ENCODE results near the gene MICAL2. TPM values are rescaled to one million over a fixed set of nuclear protein-coding genes. Genes with fewer than 3 reads are reported as not detected.

MICAL2 gene
- total RNA-seq, 1 donor from 2014 or later = 4.4 TPM

DNA sequence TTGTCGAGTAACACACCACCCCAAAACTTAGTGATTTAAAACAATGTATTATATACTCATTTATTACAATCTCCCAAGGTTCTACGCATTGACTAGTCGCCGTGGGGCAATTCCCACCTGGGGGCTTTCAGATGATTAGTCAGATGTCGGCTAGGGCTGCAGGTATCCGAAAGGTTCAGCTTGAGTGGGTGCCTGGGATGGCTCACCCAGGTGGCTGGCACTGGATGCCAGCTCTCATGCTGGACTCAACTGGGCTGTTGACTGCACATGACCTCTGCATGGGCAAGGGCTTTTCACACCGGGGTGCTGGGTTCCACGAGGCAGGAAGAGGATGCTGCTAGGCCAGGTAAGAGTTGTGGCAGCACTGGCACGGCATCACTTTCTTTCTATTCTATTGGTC lies 21.9 kb upstream of the MICAL2 start:
- DNase-seq = no peak
- peaks cover 7% of the 10 kb centered on the region for H3K4me1 Mint-ChIP-seq (ENCODE audit: low read depth, unreplicated experiment)
- TF ChIP-seq, protein P1, sequence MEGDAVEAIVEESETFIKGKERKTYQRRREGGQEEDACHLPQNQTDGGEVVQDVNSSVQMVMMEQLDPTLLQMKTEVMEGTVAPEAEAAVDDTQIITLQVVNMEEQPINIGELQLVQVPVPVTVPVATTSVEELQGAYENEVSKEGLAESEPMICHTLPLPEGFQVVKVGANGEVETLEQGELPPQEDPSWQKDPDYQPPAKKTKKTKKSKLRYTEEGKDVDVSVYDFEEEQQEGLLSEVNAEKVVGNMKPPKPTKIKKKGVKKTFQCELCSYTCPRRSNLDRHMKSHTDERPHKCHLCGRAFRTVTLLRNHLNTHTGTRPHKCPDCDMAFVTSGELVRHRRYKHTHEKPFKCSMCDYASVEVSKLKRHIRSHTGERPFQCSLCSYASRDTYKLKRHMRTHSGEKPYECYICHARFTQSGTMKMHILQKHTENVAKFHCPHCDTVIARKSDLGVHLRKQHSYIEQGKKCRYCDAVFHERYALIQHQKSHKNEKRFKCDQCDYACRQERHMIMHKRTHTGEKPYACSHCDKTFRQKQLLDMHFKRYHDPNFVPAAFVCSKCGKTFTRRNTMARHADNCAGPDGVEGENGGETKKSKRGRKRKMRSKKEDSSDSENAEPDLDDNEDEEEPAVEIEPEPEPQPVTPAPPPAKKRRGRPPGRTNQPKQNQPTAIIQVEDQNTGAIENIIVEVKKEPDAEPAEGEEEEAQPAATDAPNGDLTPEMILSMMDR (IDR thresholded peaks at IDR 0.05; ENCODE audit: partially characterized antibody, unreplicated experiment) = no peak
- no peaks in the 10 kb centered on the region for H3K36me3 Mint-ChIP-seq (ENCODE audit: unreplicated experiment)
- no peak overlapping the region for H3K27ac Mint-ChIP-seq (ENCODE audit: unreplicated experiment)
- no peaks in the 10 kb centered on the region for H3K27me3 Mint-ChIP-seq (ENCODE audit: unreplicated experiment)
- peaks cover 2% of the 10 kb centered on the region for H3K9me3 Mint-ChIP-seq (ENCODE audit: unreplicated experiment)
- no peak overlapping the region for H3K4me3 Mint-ChIP-seq (ENCODE audit: unreplicated experiment)

DNA sequence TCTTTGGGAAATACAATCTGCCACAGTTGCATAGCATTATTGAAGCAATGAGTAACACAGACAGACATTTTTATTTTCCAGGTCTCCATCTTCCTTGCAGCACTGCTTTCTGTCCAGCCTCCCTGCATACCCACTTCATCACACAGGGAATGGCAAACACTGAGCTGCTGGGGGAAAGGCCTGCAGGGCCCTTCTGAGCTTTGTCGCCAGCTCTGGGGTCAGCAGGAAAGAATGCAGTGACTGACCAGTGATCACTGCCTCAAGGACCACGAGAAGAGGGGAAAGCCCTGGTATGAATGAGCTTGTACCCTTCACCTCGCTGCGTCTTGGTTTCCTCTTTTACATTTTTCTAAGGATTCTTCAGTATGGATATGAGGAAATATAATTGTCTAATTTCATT lies 21.3 kb upstream of the MICAL2 start:
- Mint-ChIP-seq H3K4me3 (ENCODE audit: unreplicated experiment) (no peak overlapping the region), H3K27me3 (ENCODE audit: unreplicated experiment) (no peaks in the 10 kb centered on the region), H3K36me3 (ENCODE audit: unreplicated experiment) (no peaks in the 10 kb centered on the region), H3K9me3 (ENCODE audit: unreplicated experiment) (peaks cover 2% of the 10 kb centered on the region), H3K4me1 (ENCODE audit: low read depth, unreplicated experiment) (peaks cover 7% of the 10 kb centered on the region), H3K27ac (ENCODE audit: unreplicated experiment) (no peak overlapping the region)
- DNase-seq = no peak
- TF ChIP-seq, protein P1 (IDR thresholded peaks at IDR 0.05; ENCODE audit: partially characterized antibody, unreplicated experiment) = no peak

DNA sequence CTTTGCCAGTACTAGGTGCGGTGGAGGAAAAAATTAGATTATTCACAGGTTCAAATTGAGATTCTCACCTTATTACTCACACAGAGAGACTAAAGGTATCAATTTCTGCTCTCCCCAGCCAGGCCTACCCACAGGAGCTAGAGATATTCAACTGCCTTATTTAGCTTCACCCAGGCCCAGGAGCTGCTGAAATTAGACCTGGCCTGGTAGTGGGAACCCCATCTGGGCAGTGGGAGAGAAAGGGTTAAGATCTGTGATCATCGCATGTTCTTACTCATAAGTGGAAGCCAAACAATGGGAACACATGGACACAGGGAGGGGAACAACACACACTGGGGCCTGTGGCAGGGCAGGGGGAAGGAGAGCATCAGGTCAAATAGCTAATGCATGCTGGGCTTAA lies 20.9 kb upstream of the MICAL2 start:
- Mint-ChIP-seq H3K4me3 (ENCODE audit: unreplicated experiment) (no peak overlapping the region), H3K9me3 (ENCODE audit: unreplicated experiment) (peaks cover 1% of the 10 kb centered on the region), H3K36me3 (ENCODE audit: unreplicated experiment) (no peaks in the 10 kb centered on the region), H3K27me3 (ENCODE audit: unreplicated experiment) (no peaks in the 10 kb centered on the region), H3K27ac (ENCODE audit: unreplicated experiment) (no peak overlapping the region), H3K4me1 (ENCODE audit: low read depth, unreplicated experiment) (peaks cover 7% of the 10 kb centered on the region)
- TF ChIP-seq, protein P1 (IDR thresholded peaks at IDR 0.05; ENCODE audit: partially characterized antibody, unreplicated experiment) = no peak
- DNase-seq = no peak

DNA sequence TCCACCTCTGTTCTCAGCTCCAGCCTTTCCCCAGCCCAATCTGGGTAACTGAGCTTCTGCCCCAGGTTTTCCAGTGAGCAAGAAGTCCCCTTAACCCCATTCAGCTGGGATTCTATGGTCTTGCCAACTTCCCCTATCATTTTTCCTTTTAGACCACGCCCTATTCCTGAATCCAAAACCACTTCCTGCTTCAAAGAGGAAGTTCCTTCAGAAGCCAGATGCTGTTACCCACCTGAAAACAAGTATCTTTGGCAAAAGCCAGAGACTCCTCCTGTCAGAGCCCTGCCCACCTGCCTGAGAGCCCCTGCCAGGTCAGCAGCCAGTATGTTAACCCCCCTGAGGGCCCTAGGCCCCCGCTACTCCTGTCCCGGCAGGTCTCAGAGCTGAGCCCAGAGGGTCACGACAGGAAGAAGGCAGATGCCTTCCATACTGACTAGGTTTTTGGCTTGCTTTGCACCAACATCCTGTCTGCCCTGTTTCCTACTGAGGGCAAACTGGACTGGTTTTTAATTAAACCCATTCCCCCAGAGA lies 20.3 kb upstream of the MICAL2 start:
- Mint-ChIP-seq H3K4me3 (ENCODE audit: unreplicated experiment) (no peak overlapping the region), H3K27ac (ENCODE audit: unreplicated experiment) (no peak overlapping the region), H3K9me3 (ENCODE audit: unreplicated experiment) (no peaks in the 10 kb centered on the region), H3K27me3 (ENCODE audit: unreplicated experiment) (no peaks in the 10 kb centered on the region), H3K36me3 (ENCODE audit: unreplicated experiment) (no peaks in the 10 kb centered on the region), H3K4me1 (ENCODE audit: low read depth, unreplicated experiment) (peaks cover 7% of the 10 kb centered on the region)
- TF ChIP-seq, protein P1 (IDR thresholded peaks at IDR 0.05; ENCODE audit: partially characterized antibody, unreplicated experiment) = no peak
- DNase-seq = no peak

DNA sequence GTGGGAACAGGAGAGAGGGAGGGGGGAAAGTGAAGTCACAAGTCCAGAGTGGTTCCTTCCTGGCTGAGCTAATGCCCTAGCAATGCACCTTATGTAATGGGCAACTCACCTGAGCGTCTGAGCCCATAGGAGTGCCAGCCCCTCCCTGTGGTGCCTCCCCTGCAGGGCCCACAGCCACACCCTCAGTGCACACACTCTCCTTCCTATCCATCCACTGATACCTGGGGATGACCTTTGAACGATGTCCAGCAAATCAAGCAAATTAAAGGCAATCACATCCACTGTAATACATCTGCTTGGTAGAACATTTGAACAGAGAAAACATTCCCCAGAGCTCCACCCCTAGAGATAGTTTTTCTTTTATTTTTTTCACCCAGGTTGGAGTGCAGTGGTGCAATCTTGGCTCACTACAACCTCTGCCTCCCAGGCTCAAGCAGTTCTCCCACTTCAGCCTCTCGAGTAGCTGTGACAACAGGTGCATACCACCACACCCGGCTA lies 19.6 kb upstream of the MICAL2 start:
- H3K4me3 Mint-ChIP-seq (ENCODE audit: unreplicated experiment) = no peak overlapping the region
- H3K4me1 Mint-ChIP-seq (ENCODE audit: low read depth, unreplicated experiment) = peaks cover 7% of the 10 kb centered on the region

More for the DNA sequence above, 19.6 kb upstream of the MICAL2 start:
- H3K27ac Mint-ChIP-seq (ENCODE audit: unreplicated experiment) = no peak overlapping the region
- no peaks in the 10 kb centered on the region for H3K36me3 Mint-ChIP-seq (ENCODE audit: unreplicated experiment)
- no peak for DNase-seq
- H3K27me3 Mint-ChIP-seq (ENCODE audit: unreplicated experiment) = no peaks in the 10 kb centered on the region
- TF ChIP-seq, protein P1 (IDR thresholded peaks at IDR 0.05; ENCODE audit: partially characterized antibody, unreplicated experiment) = no peak
- no peaks in the 10 kb centered on the region for H3K9me3 Mint-ChIP-seq (ENCODE audit: unreplicated experiment)

Data from glutamatergic neuron (in vitro differentiated cells).